Esophagus squamous epithelium (tissue), 4 donors: ENCODE results near the gene SMAGP.

Source experiments
- POLR2A ChIP-seq, 4 donors: fragments of 450-650 bp; IDR thresholded peaks; one replicate each; pipeline ENCODE4 v1.6.1; 2017; ENCODE audit warnings: antibody characterized with exemption in 4 of 4, mild to moderate bottlenecking in 4 of 4, moderate library complexity in 3 of 4
- TF ChIP-seq, protein P1 (sequence below), 6 experiments: fragments of 450-650 bp in 4 of 6; fragments of 200-600 bp in 2 of 6; sonication (generic) in 2 of 6; IDR thresholded peaks; one replicate each; pipeline ENCODE4 v1.5.1; 2016 to 2019; ENCODE audit warnings: antibody characterized with exemption in 6 of 6, mild to moderate bottlenecking in 4 of 6, moderate library complexity in 4 of 6

GRCh38 chr12:51218607-51219161 is 51.5 kb downstream of the SMAGP start:
- TF ChIP-seq, protein P1, sequence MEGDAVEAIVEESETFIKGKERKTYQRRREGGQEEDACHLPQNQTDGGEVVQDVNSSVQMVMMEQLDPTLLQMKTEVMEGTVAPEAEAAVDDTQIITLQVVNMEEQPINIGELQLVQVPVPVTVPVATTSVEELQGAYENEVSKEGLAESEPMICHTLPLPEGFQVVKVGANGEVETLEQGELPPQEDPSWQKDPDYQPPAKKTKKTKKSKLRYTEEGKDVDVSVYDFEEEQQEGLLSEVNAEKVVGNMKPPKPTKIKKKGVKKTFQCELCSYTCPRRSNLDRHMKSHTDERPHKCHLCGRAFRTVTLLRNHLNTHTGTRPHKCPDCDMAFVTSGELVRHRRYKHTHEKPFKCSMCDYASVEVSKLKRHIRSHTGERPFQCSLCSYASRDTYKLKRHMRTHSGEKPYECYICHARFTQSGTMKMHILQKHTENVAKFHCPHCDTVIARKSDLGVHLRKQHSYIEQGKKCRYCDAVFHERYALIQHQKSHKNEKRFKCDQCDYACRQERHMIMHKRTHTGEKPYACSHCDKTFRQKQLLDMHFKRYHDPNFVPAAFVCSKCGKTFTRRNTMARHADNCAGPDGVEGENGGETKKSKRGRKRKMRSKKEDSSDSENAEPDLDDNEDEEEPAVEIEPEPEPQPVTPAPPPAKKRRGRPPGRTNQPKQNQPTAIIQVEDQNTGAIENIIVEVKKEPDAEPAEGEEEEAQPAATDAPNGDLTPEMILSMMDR (IDR thresholded peaks at IDR 0.05), result no peak
- no peak for TF ChIP-seq POLR2A (IDR thresholded peaks at IDR 0.05)
